K562 (cell line): ENCODE results near the gene BMI1. TPM values are rescaled to one million over a fixed set of nuclear protein-coding genes. Genes with fewer than 3 reads are reported as not detected.

Experiments used
- BCL6 ChIP-seq: fragments of 250-450 bp; sonication (Bioruptor Pico); IDR thresholded peaks from 2 replicates; pipeline ENCODE4 v1.4.0; 2020
- CREB1 ChIP-seq, 2 experiments: sonication (generic) in 1 of 2; formaldehyde crosslinking in 1 of 2; IDR thresholded peaks; 2 replicates each; pipeline versions ENCODE4 v1.6.1 to v1.8.0; 2012 to 2022; ENCODE audit warnings: inconsistent platforms in 1 of 2, mild to moderate bottlenecking in 1 of 2, missing genetic modification reagents in 1 of 2, moderate library complexity in 1 of 2
- ETS1 ChIP-seq: conservative IDR thresholded peaks from 2 replicates; pipeline ENCODE4 v1.6.1; 2011; ENCODE audit warnings: low read depth, mild to moderate bottlenecking, low read length; ENCODE audit not compliant: control insufficient read depth
- NR3C1 ChIP-seq: sonication (generic); formaldehyde crosslinking; IDR thresholded peaks from 2 replicates; pipeline ENCODE4 v1.8.1; 2022; ENCODE audit warnings: missing genetic modification reagents
- SPI1 ChIP-seq: IDR thresholded peaks from 2 replicates; pipeline ENCODE4 v1.6.1; 2011; ENCODE audit warnings: low read depth, low read length, control low read depth, borderline replicate concordance
- SRF ChIP-seq, 2 experiments: fragments of 250-450, 450-650 bp in 1 of 2; sonication (Bioruptor Pico) in 1 of 2; sonication (generic) in 1 of 2; formaldehyde crosslinking; IDR thresholded peaks; 2 replicates each; pipeline versions ENCODE4 v1.5.0 to v1.5.1; 2020 to 2022; ENCODE audit warnings: mild to moderate bottlenecking in 1 of 2, missing genetic modification reagents in 1 of 2
- TBL1XR1 ChIP-seq, 2 experiments: IDR thresholded peaks; 2 replicates each; pipeline ENCODE4 v1.6.1; 2012; ENCODE audit warnings: improper control_type of control experiment in 2 of 2, low read length in 2 of 2, mild to moderate bottlenecking in 1 of 2
- ZNF146 ChIP-seq: IDR thresholded peaks from one replicate; pipeline ENCODE4 v1.6.1; 2018; ENCODE audit warnings: missing compliant biosample characterization; ENCODE audit not compliant: unreplicated experiment
- ZNF57 ChIP-seq: fragments of 450-650 bp; formaldehyde crosslinking; IDR thresholded peaks from 2 replicates; pipeline ENCODE4 v1.4.0; 2020; ENCODE audit warnings: mild to moderate bottlenecking, moderate library complexity
- ZSCAN32 ChIP-seq: fragments of 450-650 bp; formaldehyde crosslinking; IDR thresholded peaks from 2 replicates; pipeline ENCODE4 v1.4.0; 2020; ENCODE audit warnings: mild to moderate bottlenecking, moderate library complexity
- polyA plus RNA-seq, 8 experiments: library from polyadenylated mRNA; depleted of rRNA in 4 of 8; stranded (reverse) in 5 of 8; unstranded in 3 of 8; fragments of >200 nt; fragmentation: Nextera tagmentation in 2 of 8; fragmentation: Illumina TruSeq in 1 of 8; extraction: Ambion mirVana in 2 of 8; extraction: Trizol in 1 of 8; gene quantifications; 2 replicates each; pipeline versions ENCODE4 v1.2.1 to v1.2.3, GENCODE V29; 2011 to 2014; ENCODE audit warnings: inconsistent platforms in 1 of 8, missing spikeins in 1 of 8
- total RNA-seq, 7 experiments: library from RNA; depleted of rRNA in 6 of 7; stranded (reverse); fragments of >200 nt in 6 of 7; fragmentation: Illumina TruSeq in 2 of 7; extraction: Trizol in 2 of 7; gene quantifications; 2 replicates each; pipeline versions ENCODE4 v1.2.1 to v1.2.3, GENCODE V29; 2011 to 2021; ENCODE audit warnings: low replicate concordance in 1 of 7
- TF ChIP-seq, protein P1 (sequence below): sonication (generic); formaldehyde crosslinking; IDR thresholded peaks from 2 replicates; pipeline ENCODE4 v1.4.0; 2020; ENCODE audit warnings: mild to moderate bottlenecking, missing genetic modification reagents
- TF ChIP-seq, protein P2 (sequence below): fragments of 450-650 bp; IDR thresholded peaks from 2 replicates; pipeline ENCODE4 v1.6.1; 2016; ENCODE audit warnings: mild to moderate bottlenecking, moderate library complexity

The BMI1 gene
- total and polyA plus RNA-seq, 9 of the 15 experiments (the other 6 are each of a cell fraction or from before 2014, with no cell fraction given), result 21.4 to 103 (median 70.8) TPM

DNA sequence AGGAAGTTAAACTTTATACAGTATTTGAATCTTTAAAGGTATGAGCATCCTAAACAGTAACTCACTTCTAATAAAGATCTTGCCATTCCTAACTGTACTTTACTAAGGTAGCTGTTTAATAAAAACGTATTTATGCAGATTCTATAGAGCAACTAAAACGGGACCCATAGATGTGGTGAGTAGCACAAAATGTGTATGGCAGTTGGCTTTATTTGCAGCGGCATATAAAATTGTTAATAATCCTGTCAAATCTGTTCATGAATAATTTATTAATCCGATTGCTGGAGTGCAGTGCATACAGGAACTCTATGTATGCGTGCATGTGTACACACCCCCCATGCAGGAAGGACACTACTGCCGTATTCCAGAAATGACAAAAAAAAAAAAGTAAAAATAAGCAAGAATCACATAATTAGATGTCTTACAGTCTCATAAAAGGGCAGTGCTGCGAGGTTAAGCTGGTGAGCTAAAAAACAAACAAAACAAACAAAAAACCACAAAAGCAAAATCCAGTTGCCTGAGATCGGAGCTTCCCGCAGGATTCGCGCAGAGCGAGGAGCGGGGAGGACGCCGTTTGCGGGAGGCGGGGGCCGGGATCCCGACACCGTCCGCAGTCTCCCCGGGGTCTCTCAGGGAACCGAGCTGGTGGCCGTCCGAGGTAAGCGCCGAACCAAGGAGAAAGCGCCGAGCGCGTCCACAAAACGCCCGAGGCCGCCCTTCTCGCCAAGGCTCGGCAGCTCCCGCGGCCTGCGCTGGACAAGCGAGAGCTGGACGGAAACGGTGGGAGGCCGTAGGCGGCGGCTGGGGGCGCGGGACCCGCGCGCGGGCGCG is 5.2 kb upstream of the BMI1 start (continued):
- TF ChIP-seq, protein P1, sequence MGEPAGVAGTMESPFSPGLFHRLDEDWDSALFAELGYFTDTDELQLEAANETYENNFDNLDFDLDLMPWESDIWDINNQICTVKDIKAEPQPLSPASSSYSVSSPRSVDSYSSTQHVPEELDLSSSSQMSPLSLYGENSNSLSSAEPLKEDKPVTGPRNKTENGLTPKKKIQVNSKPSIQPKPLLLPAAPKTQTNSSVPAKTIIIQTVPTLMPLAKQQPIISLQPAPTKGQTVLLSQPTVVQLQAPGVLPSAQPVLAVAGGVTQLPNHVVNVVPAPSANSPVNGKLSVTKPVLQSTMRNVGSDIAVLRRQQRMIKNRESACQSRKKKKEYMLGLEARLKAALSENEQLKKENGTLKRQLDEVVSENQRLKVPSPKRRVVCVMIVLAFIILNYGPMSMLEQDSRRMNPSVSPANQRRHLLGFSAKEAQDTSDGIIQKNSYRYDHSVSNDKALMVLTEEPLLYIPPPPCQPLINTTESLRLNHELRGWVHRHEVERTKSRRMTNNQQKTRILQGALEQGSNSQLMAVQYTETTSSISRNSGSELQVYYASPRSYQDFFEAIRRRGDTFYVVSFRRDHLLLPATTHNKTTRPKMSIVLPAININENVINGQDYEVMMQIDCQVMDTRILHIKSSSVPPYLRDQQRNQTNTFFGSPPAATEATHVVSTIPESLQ, result peak; percentile 43; the same call in 1 of the 2 replicates
- TF ChIP-seq ZNF146, result no peak
- TF ChIP-seq CREB1 (IDR thresholded peaks at IDR 0.05), result no peak
- no peak for TF ChIP-seq CREB1 (CRISPR knock-in tag; IDR thresholded peaks at IDR 0.05)
- TF ChIP-seq ZNF57, result no peak
- TF ChIP-seq SPI1, result no peak
- TF ChIP-seq TBL1XR1 (IDR thresholded peaks at IDR 0.05; ENCODE audit: low read length in 2 of 2), result no peak
- no peak for TF ChIP-seq ETS1
- no peak for TF ChIP-seq NR3C1 (CRISPR knock-in tag)
- TF ChIP-seq, protein P2, sequence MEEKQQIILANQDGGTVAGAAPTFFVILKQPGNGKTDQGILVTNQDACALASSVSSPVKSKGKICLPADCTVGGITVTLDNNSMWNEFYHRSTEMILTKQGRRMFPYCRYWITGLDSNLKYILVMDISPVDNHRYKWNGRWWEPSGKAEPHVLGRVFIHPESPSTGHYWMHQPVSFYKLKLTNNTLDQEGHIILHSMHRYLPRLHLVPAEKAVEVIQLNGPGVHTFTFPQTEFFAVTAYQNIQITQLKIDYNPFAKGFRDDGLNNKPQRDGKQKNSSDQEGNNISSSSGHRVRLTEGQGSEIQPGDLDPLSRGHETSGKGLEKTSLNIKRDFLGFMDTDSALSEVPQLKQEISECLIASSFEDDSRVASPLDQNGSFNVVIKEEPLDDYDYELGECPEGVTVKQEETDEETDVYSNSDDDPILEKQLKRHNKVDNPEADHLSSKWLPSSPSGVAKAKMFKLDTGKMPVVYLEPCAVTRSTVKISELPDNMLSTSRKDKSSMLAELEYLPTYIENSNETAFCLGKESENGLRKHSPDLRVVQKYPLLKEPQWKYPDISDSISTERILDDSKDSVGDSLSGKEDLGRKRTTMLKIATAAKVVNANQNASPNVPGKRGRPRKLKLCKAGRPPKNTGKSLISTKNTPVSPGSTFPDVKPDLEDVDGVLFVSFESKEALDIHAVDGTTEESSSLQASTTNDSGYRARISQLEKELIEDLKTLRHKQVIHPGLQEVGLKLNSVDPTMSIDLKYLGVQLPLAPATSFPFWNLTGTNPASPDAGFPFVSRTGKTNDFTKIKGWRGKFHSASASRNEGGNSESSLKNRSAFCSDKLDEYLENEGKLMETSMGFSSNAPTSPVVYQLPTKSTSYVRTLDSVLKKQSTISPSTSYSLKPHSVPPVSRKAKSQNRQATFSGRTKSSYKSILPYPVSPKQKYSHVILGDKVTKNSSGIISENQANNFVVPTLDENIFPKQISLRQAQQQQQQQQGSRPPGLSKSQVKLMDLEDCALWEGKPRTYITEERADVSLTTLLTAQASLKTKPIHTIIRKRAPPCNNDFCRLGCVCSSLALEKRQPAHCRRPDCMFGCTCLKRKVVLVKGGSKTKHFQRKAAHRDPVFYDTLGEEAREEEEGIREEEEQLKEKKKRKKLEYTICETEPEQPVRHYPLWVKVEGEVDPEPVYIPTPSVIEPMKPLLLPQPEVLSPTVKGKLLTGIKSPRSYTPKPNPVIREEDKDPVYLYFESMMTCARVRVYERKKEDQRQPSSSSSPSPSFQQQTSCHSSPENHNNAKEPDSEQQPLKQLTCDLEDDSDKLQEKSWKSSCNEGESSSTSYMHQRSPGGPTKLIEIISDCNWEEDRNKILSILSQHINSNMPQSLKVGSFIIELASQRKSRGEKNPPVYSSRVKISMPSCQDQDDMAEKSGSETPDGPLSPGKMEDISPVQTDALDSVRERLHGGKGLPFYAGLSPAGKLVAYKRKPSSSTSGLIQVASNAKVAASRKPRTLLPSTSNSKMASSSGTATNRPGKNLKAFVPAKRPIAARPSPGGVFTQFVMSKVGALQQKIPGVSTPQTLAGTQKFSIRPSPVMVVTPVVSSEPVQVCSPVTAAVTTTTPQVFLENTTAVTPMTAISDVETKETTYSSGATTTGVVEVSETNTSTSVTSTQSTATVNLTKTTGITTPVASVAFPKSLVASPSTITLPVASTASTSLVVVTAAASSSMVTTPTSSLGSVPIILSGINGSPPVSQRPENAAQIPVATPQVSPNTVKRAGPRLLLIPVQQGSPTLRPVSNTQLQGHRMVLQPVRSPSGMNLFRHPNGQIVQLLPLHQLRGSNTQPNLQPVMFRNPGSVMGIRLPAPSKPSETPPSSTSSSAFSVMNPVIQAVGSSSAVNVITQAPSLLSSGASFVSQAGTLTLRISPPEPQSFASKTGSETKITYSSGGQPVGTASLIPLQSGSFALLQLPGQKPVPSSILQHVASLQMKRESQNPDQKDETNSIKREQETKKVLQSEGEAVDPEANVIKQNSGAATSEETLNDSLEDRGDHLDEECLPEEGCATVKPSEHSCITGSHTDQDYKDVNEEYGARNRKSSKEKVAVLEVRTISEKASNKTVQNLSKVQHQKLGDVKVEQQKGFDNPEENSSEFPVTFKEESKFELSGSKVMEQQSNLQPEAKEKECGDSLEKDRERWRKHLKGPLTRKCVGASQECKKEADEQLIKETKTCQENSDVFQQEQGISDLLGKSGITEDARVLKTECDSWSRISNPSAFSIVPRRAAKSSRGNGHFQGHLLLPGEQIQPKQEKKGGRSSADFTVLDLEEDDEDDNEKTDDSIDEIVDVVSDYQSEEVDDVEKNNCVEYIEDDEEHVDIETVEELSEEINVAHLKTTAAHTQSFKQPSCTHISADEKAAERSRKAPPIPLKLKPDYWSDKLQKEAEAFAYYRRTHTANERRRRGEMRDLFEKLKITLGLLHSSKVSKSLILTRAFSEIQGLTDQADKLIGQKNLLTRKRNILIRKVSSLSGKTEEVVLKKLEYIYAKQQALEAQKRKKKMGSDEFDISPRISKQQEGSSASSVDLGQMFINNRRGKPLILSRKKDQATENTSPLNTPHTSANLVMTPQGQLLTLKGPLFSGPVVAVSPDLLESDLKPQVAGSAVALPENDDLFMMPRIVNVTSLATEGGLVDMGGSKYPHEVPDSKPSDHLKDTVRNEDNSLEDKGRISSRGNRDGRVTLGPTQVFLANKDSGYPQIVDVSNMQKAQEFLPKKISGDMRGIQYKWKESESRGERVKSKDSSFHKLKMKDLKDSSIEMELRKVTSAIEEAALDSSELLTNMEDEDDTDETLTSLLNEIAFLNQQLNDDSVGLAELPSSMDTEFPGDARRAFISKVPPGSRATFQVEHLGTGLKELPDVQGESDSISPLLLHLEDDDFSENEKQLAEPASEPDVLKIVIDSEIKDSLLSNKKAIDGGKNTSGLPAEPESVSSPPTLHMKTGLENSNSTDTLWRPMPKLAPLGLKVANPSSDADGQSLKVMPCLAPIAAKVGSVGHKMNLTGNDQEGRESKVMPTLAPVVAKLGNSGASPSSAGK, result no peak
- no peak for TF ChIP-seq ZSCAN32 (CRISPR knock-in tag)
- TF ChIP-seq BCL6, result no peak
- TF ChIP-seq SRF (CRISPR knock-in tag; IDR thresholded peaks at IDR 0.05), result peak in 1 of 2 experiments; percentile 34; a peak in 1 of 4 replicates
